Activated B cell treated with CpG ODN at 0.5 μM for 24 hours (primary cell): ENCODE data around the gene STXBP6. TPM values are rescaled to one million over a fixed set of nuclear protein-coding genes. Genes with fewer than 3 reads are reported as not detected.
"Not testable (repeated sequence)": the region's sequence is repeated elsewhere in the genome, so short reads cannot be mapped to it uniquely, and the experiment has no call there.

Source experiments
- ATAC-seq: fragments of 200-7000 bp; cut with Tn5 transposase; one replicate; pipeline ENCODE4 v1.10.0; 2021; ENCODE audit warnings: low read depth, mild to moderate bottlenecking, moderate library complexity
- CTCF ChIA-PET: fragments of 350-600 bp; sonication (Branson Sonifier 250); formaldehyde crosslinking; loops from one replicate; lab custom pipeline; 2021; ENCODE audit warnings: antibody characterized with exemption; lab: Charles Lee
- POLR2A ChIA-PET: fragments of 350-600 bp; sonication (Branson Sonifier 250); formaldehyde crosslinking; loops from one replicate; lab custom pipeline; 2021; ENCODE audit warnings: antibody characterized with exemption; lab: Charles Lee
- DNase-seq: peaks from one replicate; pipeline ENCODE4 v3.0.0; 2022
- H3K27ac Mint-ChIP-seq: one replicate; pipeline ENCODE4 v1.8.0; 2020; ENCODE audit warnings: mixed read lengths
- H3K27me3 Mint-ChIP-seq: one replicate; pipeline ENCODE4 v1.8.0; 2021; ENCODE audit warnings: mixed read lengths
- H3K36me3 Mint-ChIP-seq: one replicate; pipeline ENCODE4 v1.8.0; 2021; ENCODE audit warnings: low read depth, mixed read lengths
- H3K4me1 Mint-ChIP-seq: one replicate; pipeline ENCODE4 v1.8.0; 2021; ENCODE audit warnings: mixed read lengths
- H3K4me3 Mint-ChIP-seq: one replicate; pipeline ENCODE4 v1.8.0; 2020; ENCODE audit warnings: mild to moderate bottlenecking, mixed read lengths
- H3K9me3 Mint-ChIP-seq: one replicate; pipeline ENCODE4 v1.8.0; 2020; ENCODE audit warnings: mixed read lengths
- CTCF ChIP-seq: fragments of 200-600 bp; IDR thresholded peaks from one replicate; pipeline ENCODE4 v1.8.0; 2022; ENCODE audit warnings: antibody characterized with exemption, mild to moderate bottlenecking
- intact Hi-C: fragments of 100-400 bp; cut with micrococcal nuclease; formaldehyde crosslinking; loops from one replicate; pipeline ENCODE4 v1.15.1; 2024
- total RNA-seq: library from RNA; stranded (reverse); gene quantifications from 2 replicates; pipeline ENCODE4 v1.2.3, GENCODE V29; 2022

STXBP6 gene
- total RNA-seq, 1 donor from 2014 or later = 0.22 TPM

- TF ChIP-seq CTCF = no peak
Observed at GRCh38 chr14:24843494-24843893, 206.5 kb downstream of the STXBP6 start.

GRCh38 chr14:24840204-24840893 is 209.6 kb downstream of the STXBP6 start:
- ChIA-PET POLR2A (no interaction called here), CTCF (no interaction called here)
- Mint-ChIP-seq H3K9me3 (no peaks in the 10 kb centered on the region), H3K27me3 (peaks cover 2% of the 10 kb centered on the region), H3K4me1 (no peaks in the 10 kb centered on the region), H3K4me3 (no peak overlapping the region), H3K27ac (no peak overlapping the region), H3K36me3 (no peaks in the 10 kb centered on the region)
- ATAC-seq (no peak), DNase-seq (no peak)
- TF ChIP-seq CTCF = no peak
- intact Hi-C loops = no loop called here

More at GRCh38 chr14:24843494-24843893, 206.5 kb downstream of the STXBP6 start:
- H3K9me3 Mint-ChIP-seq = no peaks in the 10 kb centered on the region
- CTCF ChIA-PET = no interaction called here
- no peak overlapping the region for H3K27ac Mint-ChIP-seq
- H3K36me3 Mint-ChIP-seq = no peaks in the 10 kb centered on the region
- POLR2A ChIA-PET = no interaction called here
- H3K27me3 Mint-ChIP-seq = peaks cover 3% of the 10 kb centered on the region
- H3K4me3 Mint-ChIP-seq = no peak overlapping the region
- H3K4me1 Mint-ChIP-seq = no peaks in the 10 kb centered on the region
- intact Hi-C loops = no loop called here
- no peak for ATAC-seq
- no peak for DNase-seq

- ChIA-PET POLR2A (no interaction called here), CTCF (no interaction called here)
- intact Hi-C loops = no loop called here
- H3K27me3 Mint-ChIP-seq = peaks cover 2% of the 10 kb centered on the region
- no peaks in the 10 kb centered on the region for H3K4me1 Mint-ChIP-seq
- TF ChIP-seq CTCF = no peak
- no peak for ATAC-seq
- H3K36me3 Mint-ChIP-seq = no peaks in the 10 kb centered on the region
- H3K27ac Mint-ChIP-seq = no peak overlapping the region
- H3K4me3 Mint-ChIP-seq = no peak overlapping the region
- DNase-seq = no peak
- no peaks in the 10 kb centered on the region for H3K9me3 Mint-ChIP-seq
Observed at GRCh38 chr14:24839617-24840203, 210.2 kb downstream of the STXBP6 start.

- no peak for TF ChIP-seq CTCF
- CTCF ChIA-PET = no interaction called here
- Mint-ChIP-seq H3K4me1 (no peaks in the 10 kb centered on the region), H3K4me3 (no peak overlapping the region), H3K36me3 (no peaks in the 10 kb centered on the region), H3K27me3 (peaks cover 4% of the 10 kb centered on the region), H3K27ac (no peak overlapping the region), H3K9me3 (no peaks in the 10 kb centered on the region)
- DNase-seq = no peak
- POLR2A ChIA-PET = no interaction called here
- no peak for ATAC-seq
- intact Hi-C loops = no loop called here
Observed at GRCh38 chr14:24838945-24839616, 210.9 kb downstream of the STXBP6 start.

- DNase-seq = no peak
- H3K27ac Mint-ChIP-seq = no peak overlapping the region
- intact Hi-C loops = no loop called here
- ChIA-PET CTCF (no interaction called here), POLR2A (no interaction called here)
- ATAC-seq = no peak
- H3K36me3 Mint-ChIP-seq = no peaks in the 10 kb centered on the region
- H3K4me1 Mint-ChIP-seq = no peaks in the 10 kb centered on the region
- H3K9me3 Mint-ChIP-seq = no peaks in the 10 kb centered on the region
- no peak overlapping the region for H3K4me3 Mint-ChIP-seq
- TF ChIP-seq CTCF = no peak
- peaks cover 4% of the 10 kb centered on the region for H3K27me3 Mint-ChIP-seq
Observed at GRCh38 chr14:24837280-24838046, 212.5 kb downstream of the STXBP6 start.

GRCh38 chr14:24836324-24836723 is 213.6 kb downstream of the STXBP6 start:
- ATAC-seq, POLR2A ChIA-PET: not testable (repeated sequence)

More at GRCh38 chr14:24836324-24836723, 213.6 kb downstream of the STXBP6 start:
- H3K4me1 Mint-ChIP-seq, H3K27me3 Mint-ChIP-seq, intact Hi-C loops, H3K36me3 Mint-ChIP-seq, H3K4me3 Mint-ChIP-seq, H3K27ac Mint-ChIP-seq, H3K9me3 Mint-ChIP-seq, DNase-seq, CTCF ChIA-PET: not testable (repeated sequence)
